Gastrocnemius medialis (tissue), 4 donors: ENCODE data around the gene ZBTB2. TPM values are rescaled to one million over a fixed set of nuclear protein-coding genes. Genes with fewer than 3 reads are reported as not detected.
"Not testable (repeated sequence)": the region's sequence is repeated elsewhere in the genome, so short reads cannot be mapped to it uniquely, and the experiment has no call there.

Experiments
- ATAC-seq, 2 donors: fragments of 150-250 bp; one replicate each; pipeline ENCODE4 v1.9.1; 2016
- DNase-seq, 2 donors: peaks; one replicate each; pipeline ENCODE4 v3.0.0-alpha.2; 2019
- H3K27ac ChIP-seq, 4 donors: fragments of 200-600 bp; sonication (generic); 1 replicate in 1 of 4; 2 replicates in 3 of 4; pipeline ENCODE4 v1.5.1; 2016 to 2018; ENCODE audit warnings: mild to moderate bottlenecking in 2 of 4, moderate library complexity in 1 of 4
- H3K27me3 ChIP-seq, 3 donors: fragments of 200-600 bp; sonication (generic) in 2 of 3; 1 replicate in 1 of 3; 2 replicates in 2 of 3; pipeline versions ENCODE4 v1.5.1 to v1.6.0; 2016 to 2019; ENCODE audit warnings: mild to moderate bottlenecking in 1 of 3, moderate library complexity in 1 of 3
- H3K36me3 ChIP-seq, 2 donors: fragments of 200-600 bp; sonication (generic) in 1 of 2; one replicate each; pipeline ENCODE4 v1.5.1; 2017 to 2018
- H3K4me1 ChIP-seq, 2 donors: fragments of 200-600 bp; sonication (generic) in 1 of 2; one replicate each; pipeline ENCODE4 v1.5.1; 2016 to 2017; ENCODE audit warnings: mild to moderate bottlenecking in 2 of 2
- H3K4me3 ChIP-seq, 4 donors: fragments of 200-600 bp; sonication (generic) in 3 of 4; 1 replicate in 1 of 4; 2 replicates in 3 of 4; pipeline ENCODE4 v1.5.1; 2016 to 2019; ENCODE audit warnings: mild to moderate bottlenecking in 2 of 4
- H3K9me3 ChIP-seq, 3 donors: fragments of 200-600 bp; sonication (generic) in 2 of 3; 1 replicate in 1 of 3; 2 replicates in 2 of 3; pipeline ENCODE4 v1.5.1; 2016 to 2019
- CTCF ChIP-seq, 5 experiments: fragments of 450-650 bp in 3 of 5; fragments of 200-600 bp in 2 of 5; sonication (generic) in 2 of 5; IDR thresholded peaks in 4 of 5; conservative IDR thresholded peaks in 1 of 5; 1 replicate in 4 of 5; 2 replicates in 1 of 5; pipeline ENCODE4 v1.5.1; 2016 to 2019; ENCODE audit warnings: antibody characterized with exemption in 5 of 5, mild to moderate bottlenecking in 3 of 5, moderate library complexity in 3 of 5
- POLR2A ChIP-seq, 2 donors: fragments of 450-650 bp; IDR thresholded peaks; one replicate each; pipeline ENCODE4 v1.6.1; 2017; ENCODE audit warnings: antibody characterized with exemption in 2 of 2, mild to moderate bottlenecking in 2 of 2, moderate library complexity in 2 of 2
- in situ Hi-C, 4 donors: fragments of 200-750 bp; cut with MboI; loops; one replicate each; pipeline versions ENCODE4 v1.15.0 to v1.8.0; 2017; ENCODE audit warnings: low sequenced_read_pairs in 4 of 4
- intact Hi-C: fragments of 100-400 bp; cut with DNase I; formaldehyde crosslinking; loops from one replicate; pipeline ENCODE4 v1.15.1; 2023; ENCODE audit warnings: low total_unique reads
- total RNA-seq, 4 donors: library from RNA; depleted of rRNA; stranded (reverse); fragments of >200 nt; gene quantifications; one replicate each; pipeline versions ENCODE4 v1.1.0 to v1.2.3, GENCODE V29; 2016

ZBTB2 gene
- total RNA-seq, 4 donors from 2014 or later = 9.6 to 18.5 (median 14.3) TPM

- no peaks in the 10 kb centered on the region for H3K36me3 ChIP-seq
- H3K9me3 ChIP-seq = no peaks in the 10 kb centered on the region
- no peak overlapping the region for H3K4me3 ChIP-seq
- intact Hi-C loops = no loop called here
- H3K27ac ChIP-seq = no peak overlapping the region
- no peaks in the 10 kb centered on the region for H3K27me3 ChIP-seq
- peaks cover 18 to 23% of the 10 kb centered on the region in 2 donors for H3K4me1 ChIP-seq
- no peak for DNase-seq
- no peak for TF ChIP-seq POLR2A (IDR thresholded peaks at IDR 0.05)
- no peak for ATAC-seq
- in situ Hi-C loops = no loop called here
These were observed 7.2 kb downstream of the ZBTB2 start for GRCh38 chr6:151384151-151384550.

DNA sequence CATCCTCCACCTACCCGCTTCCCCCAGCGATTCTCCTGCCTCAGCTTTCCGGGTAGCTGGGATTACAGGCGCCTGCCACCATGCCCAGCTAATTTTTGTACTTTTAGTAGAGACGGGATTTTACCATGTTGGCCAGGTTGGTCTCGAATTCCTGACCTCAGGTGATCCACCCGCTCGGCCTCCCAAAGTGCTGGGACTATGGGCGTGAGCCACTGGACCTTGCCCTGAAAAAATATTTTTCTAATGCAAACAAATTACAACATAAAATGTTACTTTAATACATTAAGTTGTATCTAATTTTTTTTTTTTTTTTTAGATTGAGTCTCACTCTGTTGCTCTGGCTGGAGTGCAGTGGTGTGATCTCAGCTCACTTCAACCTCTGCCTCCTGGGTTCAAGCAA is 8.7 kb downstream of the ZBTB2 start:
- H3K27ac ChIP-seq, H3K27me3 ChIP-seq, DNase-seq, in situ Hi-C loops, ATAC-seq, H3K9me3 ChIP-seq, H3K4me1 ChIP-seq, H3K4me3 ChIP-seq, intact Hi-C loops, H3K36me3 ChIP-seq: not testable (repeated sequence)

GRCh38 chr6:151381722-151382121 is 9.6 kb downstream of the ZBTB2 start:
- no peak for ATAC-seq
- no peak for DNase-seq
- no peaks in the 10 kb centered on the region for H3K36me3 ChIP-seq
- intact Hi-C loops = no loop called here
- in situ Hi-C loops = no loop called here
- no peaks in the 10 kb centered on the region for H3K9me3 ChIP-seq
- TF ChIP-seq POLR2A (IDR thresholded peaks at IDR 0.05) = no peak
- no peak for TF ChIP-seq CTCF (IDR thresholded peaks at IDR 0.05 in 4 of 5, conservative IDR thresholded peaks at IDR 0.05 in 1 of 5)
- peaks cover under 1 to 2% of the 10 kb centered on the region in 2 donors for H3K4me1 ChIP-seq
- no peaks in the 10 kb centered on the region for H3K27me3 ChIP-seq
- no peak overlapping the region for H3K4me3 ChIP-seq
- H3K27ac ChIP-seq = no peak overlapping the region

DNA sequence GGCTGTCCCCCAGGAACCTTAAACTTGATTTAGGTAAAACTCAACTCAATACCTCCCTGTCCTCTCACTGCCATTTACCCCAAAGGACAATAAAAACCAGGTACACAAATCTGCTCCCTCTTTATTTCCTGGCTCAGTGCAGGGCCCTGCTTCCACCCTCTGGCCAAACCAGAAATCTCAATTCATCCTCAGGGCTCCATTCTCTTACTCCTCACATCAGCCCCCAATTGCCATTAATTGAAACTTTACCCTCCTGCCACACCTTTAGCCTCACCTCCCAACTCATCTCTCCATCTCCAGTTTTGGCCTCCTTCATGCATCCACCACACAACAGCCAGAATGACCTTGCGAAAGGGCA is 10.5 kb downstream of the ZBTB2 start:
- Histone ChIP-seq H3K4me3 (no peak overlapping the region), H3K36me3 (no peaks in the 10 kb centered on the region), H3K27ac (no peak overlapping the region), H3K9me3 (no peaks in the 10 kb centered on the region), H3K4me1 (peaks cover 0 to 8% of the 10 kb centered on the region in 2 donors), H3K27me3 (no peaks in the 10 kb centered on the region)
- no peak for TF ChIP-seq CTCF (IDR thresholded peaks at IDR 0.05 in 4 of 5, conservative IDR thresholded peaks at IDR 0.05 in 1 of 5)
- TF ChIP-seq POLR2A (IDR thresholded peaks at IDR 0.05) = no peak
- DNase-seq (no peak), ATAC-seq (no peak)
- in situ Hi-C loops (no loop called here), intact Hi-C loops (no loop called here)

GRCh38 chr6:151379933-151380847 is 11.2 kb downstream of the ZBTB2 start:
- H3K27me3 ChIP-seq = no peaks in the 10 kb centered on the region
- no peak for TF ChIP-seq CTCF (IDR thresholded peaks at IDR 0.05 in 4 of 5, conservative IDR thresholded peaks at IDR 0.05 in 1 of 5)
- no peak for TF ChIP-seq POLR2A (IDR thresholded peaks at IDR 0.05)
- ATAC-seq (peak in 1 of 2 donors; percentile 53), DNase-seq (no peak)
- in situ Hi-C loops = no loop called here
- no peaks in the 10 kb centered on the region for H3K9me3 ChIP-seq
- peak overlapping the region in 2 of 4 donors; percentile 1 to 28 for H3K27ac ChIP-seq
- peaks cover 0 to 12% of the 10 kb centered on the region in 2 donors for H3K4me1 ChIP-seq
- intact Hi-C loops = no loop called here
- no peaks in the 10 kb centered on the region for H3K36me3 ChIP-seq
- H3K4me3 ChIP-seq = no peak overlapping the region
